ENCODE results near the gene PSIP1.
"Not testable (repeated sequence)": the region's sequence is repeated elsewhere in the genome, so short reads cannot be mapped to it uniquely, and the experiment has no call there.

PSIP1 gene

GRCh38 chr9:15430920-15431844 is 79.6 kb downstream of the PSIP1 start:
- DNase-seq, result no peak

GRCh38 chr9:15427702-15428101 is 83.1 kb downstream of the PSIP1 start:
- not testable (repeated sequence) for DNase-seq

DNA sequence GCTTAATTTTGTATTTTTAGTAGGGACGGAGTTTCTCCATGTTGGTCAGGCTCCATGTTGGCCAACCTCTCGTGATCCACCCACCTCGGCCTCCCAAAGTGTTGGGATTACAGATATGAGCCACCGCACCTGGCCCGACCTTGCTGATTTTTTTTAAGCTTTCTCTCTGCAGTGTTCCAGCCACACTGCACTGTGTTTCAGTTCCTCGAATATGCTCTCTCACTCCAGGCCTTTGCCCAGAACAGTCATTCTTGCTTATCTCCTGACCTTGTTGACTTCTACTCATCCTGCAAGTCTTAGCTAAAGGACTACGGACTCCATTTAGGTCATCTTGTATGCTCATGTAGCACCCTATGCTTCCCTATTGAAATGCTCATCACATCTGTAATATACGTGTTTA is 84.8 kb downstream of the PSIP1 start:
- no peak for DNase-seq

- DNase-seq, result peak in 1 of 5 donors; percentile 30
These were observed 87.4 kb downstream of the PSIP1 start for GRCh38 chr9:15423231-15423985.

- DNase-seq, result peak; percentile 85 to 97 (median 90)
These were observed 88.2 kb downstream of the PSIP1 start, which contains the start of gene SNAPC3 for GRCh38 chr9:15422372-15423230. Gene SNAPC3 (plus strand): TSS chr9:15422876. CDS start chr9:15422880, 4 bp downstream.

- DNase-seq, result no peak
These were observed 88.8 kb downstream of the PSIP1 start for GRCh38 chr9:15421990-15422371.

- no peak for DNase-seq
These were observed 89.2 kb downstream of the PSIP1 start for GRCh38 chr9:15421532-15421931.

- DNase-seq, result no peak
These were observed 90.0 kb downstream of the PSIP1 start for GRCh38 chr9:15420796-15421195.

DNA sequence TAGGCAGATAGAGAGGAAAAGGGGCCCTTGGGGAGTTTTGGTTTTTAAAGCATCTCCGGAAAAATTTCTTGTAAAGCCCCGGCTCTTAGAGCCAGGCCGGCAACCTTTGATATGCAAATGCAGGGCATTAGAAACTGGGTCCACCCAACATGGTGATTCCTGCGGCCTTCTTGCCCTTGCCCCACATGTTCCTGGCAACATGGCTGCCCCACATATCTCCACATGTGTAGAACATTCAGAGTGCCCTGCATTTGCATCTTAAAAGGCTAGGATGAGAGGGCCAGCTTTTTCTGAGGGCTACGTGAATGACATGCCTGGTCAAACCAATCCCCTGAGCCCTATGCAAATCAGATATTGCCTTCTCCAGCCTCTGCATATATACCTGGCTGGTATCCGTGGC is 93.1 kb downstream of the PSIP1 start:
- no peak for DNase-seq

- peak in 2 of 5 donors; percentile 28 to 37 for DNase-seq
These were observed 93.9 kb downstream of the PSIP1 start for GRCh38 chr9:15416880-15417279.
